GM18511 (cell line): ENCODE measurements around the gene AIMP1.
"Not testable (repeated sequence)": the region's sequence is repeated elsewhere in the genome, so short reads cannot be mapped to it uniquely, and the experiment has no call there.

Source experiments
- ATAC-seq: cut with Tn5 transposase; IDR thresholded peaks from one replicate; pipeline ENCODE4 v1.9.1; 2021; ENCODE audit warnings: mild to moderate bottlenecking, moderate library complexity; ENCODE audit not compliant: unreplicated experiment

The AIMP1 gene

GRCh38 chr4:106312377-106312776, 4.0 kb upstream of the AIMP1 start:
- no peak for ATAC-seq

DNA sequence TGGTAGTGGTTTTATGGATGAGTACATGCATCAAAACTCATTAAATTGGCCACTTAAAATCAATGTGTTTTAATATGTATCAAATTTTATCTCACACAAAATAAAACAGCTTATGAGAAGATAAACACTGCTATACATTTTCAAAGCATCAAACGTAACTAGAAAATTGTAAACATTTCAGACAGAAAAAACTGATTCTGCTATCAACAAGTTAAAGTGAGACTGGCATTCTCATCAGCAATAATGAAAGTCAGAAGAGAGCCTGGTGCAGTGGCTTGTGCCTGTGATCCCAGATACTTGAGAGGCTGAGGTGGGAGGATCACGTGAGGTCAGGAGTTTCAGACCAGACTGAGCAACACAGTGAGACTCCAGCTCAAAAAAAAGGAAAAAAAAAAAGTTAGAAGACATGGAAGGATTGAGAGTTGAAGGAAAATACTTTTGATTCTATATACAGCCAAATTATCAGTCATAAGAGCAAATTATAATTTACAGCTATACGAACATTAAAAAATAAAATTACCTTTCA, 3.3 kb upstream of the AIMP1 start:
- ATAC-seq, result no peak

GRCh38 chr4:106314960-106315359, 1.4 kb upstream of the AIMP1 start:
- no peak for ATAC-seq

- peak; percentile 33 for ATAC-seq
These were observed 828 bp upstream of the AIMP1 start for GRCh38 chr4:106315476-106315967.

DNA sequence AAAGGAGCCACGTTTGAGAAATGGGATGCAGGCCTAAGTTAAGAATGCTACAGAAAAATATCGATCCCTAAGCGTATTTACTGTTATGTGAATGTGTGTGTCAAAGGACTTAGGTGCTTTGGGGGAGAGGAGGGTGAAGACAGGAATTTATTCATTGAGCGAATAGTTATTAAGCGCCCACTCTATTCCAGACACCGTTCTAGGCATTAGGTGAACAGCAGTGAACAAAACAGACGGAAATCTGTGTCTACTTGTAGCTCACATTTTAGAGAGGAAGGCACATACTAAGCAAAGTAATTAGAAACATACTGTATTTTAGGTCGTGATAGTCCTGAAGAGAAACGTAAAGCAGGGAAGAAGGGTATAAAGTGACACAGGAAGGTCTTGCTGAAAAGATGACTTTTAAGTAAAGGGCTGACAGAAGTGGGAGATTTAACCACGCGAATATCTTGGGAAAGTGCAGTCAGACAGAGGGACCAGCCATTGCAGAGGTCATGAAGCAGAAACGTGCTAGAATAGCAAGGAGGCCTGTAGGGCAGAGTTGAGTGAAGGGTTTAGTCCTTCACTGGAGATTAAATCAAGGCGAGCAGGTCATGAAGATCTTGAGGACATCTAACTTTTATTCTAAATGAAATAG, 541 bp downstream of the AIMP1 start:
- ATAC-seq, result peak; percentile 0

DNA sequence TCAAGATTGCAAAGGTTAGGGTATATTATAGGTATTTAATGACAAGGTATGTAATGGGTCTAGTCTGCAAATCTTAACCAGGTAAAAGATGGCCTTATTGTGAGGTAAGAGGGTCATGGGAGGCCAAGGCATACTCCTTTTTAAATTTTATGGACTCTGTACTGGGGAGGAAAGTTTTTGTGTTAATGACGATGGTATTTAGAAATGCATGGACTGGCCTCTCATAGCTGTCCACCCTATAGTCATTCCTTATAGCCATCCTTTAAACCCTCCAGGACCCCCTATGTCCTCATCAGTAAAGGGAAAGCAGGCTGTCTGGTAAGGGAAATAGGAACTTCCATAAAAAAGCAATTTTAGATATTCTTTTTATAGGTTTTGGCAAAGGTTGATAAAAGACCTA, 1.5 kb downstream of the AIMP1 start:
- no peak for ATAC-seq

DNA sequence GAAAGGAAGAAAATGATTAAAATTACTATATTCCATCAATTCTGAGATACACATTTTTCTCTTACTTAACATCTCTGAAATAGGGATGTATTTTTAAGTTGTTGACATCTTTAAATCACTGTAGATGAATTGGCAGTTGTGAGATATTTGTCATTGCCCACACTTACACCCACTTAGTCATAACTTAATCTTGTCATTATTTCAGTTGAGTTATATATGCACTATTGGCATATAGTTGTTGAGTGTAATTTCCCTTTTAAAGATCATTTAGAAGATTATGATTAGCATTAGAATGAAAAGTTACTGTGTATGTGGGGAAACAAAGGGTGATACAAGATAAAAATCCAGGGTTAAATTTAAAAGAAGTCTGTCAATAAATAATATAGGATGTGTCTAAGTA, 2.2 kb downstream of the AIMP1 start:
- no peak for ATAC-seq

DNA sequence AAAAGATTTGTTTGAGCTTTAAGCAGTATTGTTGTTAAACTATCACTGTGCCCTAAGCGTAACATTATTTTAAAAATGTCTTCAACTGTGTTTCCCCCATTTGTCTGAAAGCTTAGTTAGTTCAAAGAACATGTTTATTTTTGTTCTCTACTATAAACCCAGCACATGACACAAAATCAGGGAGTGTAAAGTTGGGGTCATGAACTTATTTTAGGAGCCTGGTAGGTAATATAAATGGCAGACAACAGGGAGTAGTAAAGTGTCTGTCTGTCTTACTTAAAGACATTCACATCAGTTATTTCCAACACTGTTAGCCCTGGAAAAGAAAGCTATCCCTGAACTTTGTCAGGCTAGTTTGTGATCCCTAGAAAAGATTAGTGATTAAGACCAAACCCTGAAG, 3.9 kb downstream of the AIMP1 start:
- ATAC-seq, result no peak

DNA sequence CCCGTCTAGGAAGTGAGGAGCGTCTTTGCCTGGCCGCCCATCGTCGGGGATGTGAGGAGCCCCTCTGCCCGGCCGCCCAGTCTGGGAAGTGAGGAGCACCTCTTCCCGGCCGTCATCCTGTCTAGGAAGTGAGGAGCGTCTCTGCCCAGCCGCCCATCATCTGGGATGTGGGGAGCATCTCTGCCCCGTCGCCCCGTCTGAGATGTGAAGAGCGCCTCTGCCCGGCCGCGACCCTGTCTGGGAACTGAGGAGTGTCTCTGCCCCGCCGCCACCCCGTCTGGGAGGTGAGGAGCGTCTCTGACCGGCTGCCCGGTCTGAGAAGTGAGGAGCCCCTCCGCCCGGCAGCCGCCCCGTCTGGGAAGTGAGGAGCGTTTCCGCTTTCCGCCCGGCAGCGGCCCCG, 4.8 kb downstream of the AIMP1 start:
- ATAC-seq, result not testable (repeated sequence)

GRCh38 chr4:106321814-106322213, 5.5 kb downstream of the AIMP1 start:
- not testable (repeated sequence) for ATAC-seq

GRCh38 chr4:106323119-106323518, 6.8 kb downstream of the AIMP1 start:
- ATAC-seq, result peak; percentile 59

GRCh38 chr4:106325800-106326199, 9.4 kb downstream of the AIMP1 start:
- ATAC-seq, result no peak

GRCh38 chr4:106329041-106329618, 12.8 kb downstream of the AIMP1 start:
- peak; percentile 91 for ATAC-seq

DNA sequence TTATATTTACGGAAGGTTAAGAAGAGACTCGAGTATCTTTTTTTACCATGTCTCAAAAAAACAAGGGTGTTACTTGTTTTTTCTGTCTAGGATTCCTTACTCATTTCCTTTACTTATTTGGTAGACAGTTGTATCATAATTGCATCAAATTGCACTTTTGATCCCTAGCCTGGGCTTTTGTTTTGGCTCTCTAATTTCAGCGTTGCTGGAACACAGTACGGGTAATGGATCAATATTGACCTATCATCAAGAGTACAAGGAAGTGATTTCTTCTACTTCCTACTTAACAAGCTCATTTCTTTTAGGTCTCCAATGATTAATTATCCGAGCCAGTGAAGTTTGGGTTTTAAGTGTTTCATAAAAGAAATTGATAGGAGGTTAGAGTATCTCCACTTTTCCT, 16.8 kb downstream of the AIMP1 start:
- ATAC-seq, result no peak

DNA sequence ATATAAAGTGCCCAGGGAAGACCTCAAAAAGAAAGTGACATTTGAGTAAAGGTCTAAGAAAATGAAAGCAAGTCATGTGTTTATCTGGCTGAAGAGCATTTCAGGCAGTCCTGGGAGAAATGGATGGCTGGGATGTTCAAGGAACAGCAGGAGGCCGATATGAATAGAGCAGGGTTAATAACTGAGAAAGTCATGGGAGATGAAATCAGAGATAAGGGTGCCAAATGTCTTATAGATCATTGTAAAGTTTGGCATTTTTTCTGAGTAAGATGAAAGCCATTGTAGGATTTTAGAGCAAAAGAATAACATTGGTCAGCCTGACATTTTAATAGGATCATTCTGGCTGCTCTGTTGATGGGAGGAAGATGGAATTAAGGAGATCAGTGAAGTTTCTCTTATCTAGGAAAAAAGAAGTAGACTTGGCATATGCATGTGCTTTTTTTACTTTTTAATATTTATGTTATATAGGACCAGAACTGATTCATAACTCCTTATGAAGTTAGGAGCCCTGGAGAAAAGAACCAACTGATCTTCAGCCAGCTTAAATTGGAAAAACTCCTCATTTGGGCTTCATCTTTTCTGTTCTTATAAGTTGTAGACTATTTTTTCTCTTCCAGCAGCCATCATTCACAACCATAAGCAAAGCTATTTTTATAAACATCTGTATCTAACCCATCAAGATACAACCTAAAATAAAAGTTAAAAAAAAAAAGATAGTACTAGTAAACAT, 18.6 kb downstream of the AIMP1 start:
- ATAC-seq, result no peak

GRCh38 chr4:106336618-106337017, 20.3 kb downstream of the AIMP1 start:
- no peak for ATAC-seq

- no peak for ATAC-seq
These were observed 21.6 kb downstream of the AIMP1 start for GRCh38 chr4:106337916-106338315.

DNA sequence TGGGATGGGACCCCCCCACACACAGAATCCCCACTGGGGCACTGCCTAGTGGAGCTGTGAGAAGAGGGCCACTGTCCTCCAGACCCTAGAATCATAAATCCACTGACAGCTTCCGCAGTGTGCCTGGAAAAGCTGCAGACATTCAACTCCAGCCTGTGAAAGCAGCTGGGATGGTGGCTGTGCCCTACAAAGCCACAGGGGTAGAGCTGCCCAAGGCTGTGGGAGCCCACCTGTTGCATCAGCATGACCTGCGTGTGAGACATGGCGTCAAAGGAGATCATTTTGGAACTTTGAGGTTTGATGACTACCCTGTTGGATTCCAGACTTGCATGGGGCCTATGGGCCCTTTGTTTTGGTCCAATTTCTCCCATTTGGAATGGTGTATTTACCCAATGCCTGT, 22.3 kb downstream of the AIMP1 start:
- ATAC-seq, result no peak

DNA sequence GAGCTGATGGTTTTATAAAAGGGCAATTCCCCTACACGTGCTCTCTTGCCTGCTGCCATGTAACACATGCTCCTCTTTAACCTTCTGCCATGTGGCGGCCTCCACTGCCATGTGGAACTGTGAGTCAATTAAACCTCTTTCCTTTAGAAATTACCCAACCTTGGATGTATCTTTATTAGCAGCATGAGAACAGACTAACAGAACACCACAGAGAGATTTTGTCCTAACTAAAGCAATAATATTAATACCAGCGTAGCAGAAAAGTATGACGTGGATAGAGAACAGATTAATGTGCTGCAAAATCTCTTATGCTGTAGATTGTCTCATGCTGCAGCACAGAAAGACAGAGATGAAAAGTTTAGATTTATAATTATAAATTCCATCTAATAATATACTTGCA, 23.1 kb downstream of the AIMP1 start:
- ATAC-seq, result no peak

DNA sequence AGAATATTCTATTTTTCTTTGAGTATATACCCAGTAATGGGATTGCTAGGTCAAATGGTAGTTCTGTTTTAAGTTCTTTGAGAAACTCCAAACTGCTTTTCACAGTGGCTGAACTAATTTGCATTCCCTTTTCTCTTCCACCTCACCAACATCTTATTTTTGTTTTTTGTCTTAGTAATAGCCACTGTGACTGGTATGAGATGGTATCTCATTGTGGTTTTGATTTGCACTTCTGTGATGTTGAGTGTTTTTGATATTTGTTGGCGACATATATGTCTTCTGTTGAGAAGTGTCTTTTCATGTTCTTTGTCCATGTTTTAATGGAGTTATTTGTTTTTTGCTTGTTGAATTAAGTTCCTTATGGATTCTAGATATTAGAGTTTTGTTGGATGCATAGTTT, 24.4 kb downstream of the AIMP1 start:
- ATAC-seq, result no peak

- ATAC-seq, result no peak
These were observed 27.7 kb downstream of the AIMP1 start for GRCh38 chr4:106343865-106344646.
